GM13976 (cell line): ENCODE measurements around the gene NEB.

Source experiments
- DNase-seq: peaks from one replicate; pipeline ENCODE4 v3.0.0; 2012; ENCODE audit warnings: low spot score
- in situ Hi-C: fragments of 300-500 bp; cut with MboI; formaldehyde crosslinking; loops from one replicate; pipeline ENCODE4 v1.12.0; 2022; ENCODE audit warnings: low sequenced_read_pairs, mixed read lengths, inconsistent platforms; ENCODE audit not compliant: unreplicated experiment
- TF ChIP-seq, protein P1 (sequence below): IDR thresholded peaks from 2 replicates; pipeline ENCODE4 v1.5.1; 2012; ENCODE audit warnings: borderline replicate concordance, mild to moderate bottlenecking; ENCODE audit not compliant: insufficient read depth; ENCODE audit errors: extremely low read depth, missing control alignments, control extremely low read depth

Gene NEB, protein sequence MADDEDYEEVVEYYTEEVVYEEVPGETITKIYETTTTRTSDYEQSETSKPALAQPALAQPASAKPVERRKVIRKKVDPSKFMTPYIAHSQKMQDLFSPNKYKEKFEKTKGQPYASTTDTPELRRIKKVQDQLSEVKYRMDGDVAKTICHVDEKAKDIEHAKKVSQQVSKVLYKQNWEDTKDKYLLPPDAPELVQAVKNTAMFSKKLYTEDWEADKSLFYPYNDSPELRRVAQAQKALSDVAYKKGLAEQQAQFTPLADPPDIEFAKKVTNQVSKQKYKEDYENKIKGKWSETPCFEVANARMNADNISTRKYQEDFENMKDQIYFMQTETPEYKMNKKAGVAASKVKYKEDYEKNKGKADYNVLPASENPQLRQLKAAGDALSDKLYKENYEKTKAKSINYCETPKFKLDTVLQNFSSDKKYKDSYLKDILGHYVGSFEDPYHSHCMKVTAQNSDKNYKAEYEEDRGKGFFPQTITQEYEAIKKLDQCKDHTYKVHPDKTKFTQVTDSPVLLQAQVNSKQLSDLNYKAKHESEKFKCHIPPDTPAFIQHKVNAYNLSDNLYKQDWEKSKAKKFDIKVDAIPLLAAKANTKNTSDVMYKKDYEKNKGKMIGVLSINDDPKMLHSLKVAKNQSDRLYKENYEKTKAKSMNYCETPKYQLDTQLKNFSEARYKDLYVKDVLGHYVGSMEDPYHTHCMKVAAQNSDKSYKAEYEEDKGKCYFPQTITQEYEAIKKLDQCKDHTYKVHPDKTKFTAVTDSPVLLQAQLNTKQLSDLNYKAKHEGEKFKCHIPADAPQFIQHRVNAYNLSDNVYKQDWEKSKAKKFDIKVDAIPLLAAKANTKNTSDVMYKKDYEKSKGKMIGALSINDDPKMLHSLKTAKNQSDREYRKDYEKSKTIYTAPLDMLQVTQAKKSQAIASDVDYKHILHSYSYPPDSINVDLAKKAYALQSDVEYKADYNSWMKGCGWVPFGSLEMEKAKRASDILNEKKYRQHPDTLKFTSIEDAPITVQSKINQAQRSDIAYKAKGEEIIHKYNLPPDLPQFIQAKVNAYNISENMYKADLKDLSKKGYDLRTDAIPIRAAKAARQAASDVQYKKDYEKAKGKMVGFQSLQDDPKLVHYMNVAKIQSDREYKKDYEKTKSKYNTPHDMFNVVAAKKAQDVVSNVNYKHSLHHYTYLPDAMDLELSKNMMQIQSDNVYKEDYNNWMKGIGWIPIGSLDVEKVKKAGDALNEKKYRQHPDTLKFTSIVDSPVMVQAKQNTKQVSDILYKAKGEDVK (N-terminal part only)

DNA sequence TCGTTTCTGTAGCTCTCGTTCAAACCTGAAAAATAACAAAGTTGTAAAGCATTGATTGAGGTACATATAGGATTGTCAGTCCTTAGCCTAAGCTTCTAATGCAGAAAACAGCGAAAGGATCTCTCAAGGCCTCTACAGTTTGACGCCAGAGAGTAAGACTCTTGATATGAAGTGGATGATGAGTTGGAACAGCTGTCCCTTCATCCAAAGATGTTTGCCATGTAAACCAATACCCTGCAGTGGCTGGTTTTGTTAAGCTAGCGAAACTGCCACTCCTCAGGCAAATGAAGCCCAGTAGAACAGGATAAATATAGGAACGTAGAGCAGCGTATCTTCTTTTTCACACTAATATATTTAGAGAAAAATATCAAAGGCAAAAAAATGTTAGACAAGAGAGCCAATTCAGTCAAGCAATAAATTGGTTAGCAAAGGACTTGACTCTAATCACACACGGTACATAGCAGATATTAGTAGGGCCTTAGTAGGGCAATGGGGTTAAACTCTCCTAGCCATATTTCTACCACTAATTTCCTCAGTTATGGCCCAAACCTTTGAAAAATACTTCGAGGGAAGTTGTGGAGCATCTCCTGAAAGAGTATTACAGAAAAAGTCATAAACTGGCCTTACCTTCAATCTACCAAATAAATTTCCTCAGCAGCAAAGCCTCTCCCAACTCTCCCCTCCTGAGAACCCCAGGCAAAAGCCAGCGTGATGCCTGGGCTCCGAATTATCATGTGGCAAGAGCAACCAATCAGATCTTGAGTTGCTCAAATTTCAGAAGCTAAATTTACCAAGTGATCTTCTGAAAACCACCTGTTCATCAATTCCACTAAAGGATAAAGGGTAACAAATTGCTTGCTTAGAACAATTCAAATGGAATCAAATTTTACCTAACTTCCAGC is at the start of gene NEB:
Gene NEB (minus strand): TSS at position 706 of the 902 bp plus-strand sequence. CDS start 1,320 bp downstream, outside the sequence.
- TF ChIP-seq, protein P1, sequence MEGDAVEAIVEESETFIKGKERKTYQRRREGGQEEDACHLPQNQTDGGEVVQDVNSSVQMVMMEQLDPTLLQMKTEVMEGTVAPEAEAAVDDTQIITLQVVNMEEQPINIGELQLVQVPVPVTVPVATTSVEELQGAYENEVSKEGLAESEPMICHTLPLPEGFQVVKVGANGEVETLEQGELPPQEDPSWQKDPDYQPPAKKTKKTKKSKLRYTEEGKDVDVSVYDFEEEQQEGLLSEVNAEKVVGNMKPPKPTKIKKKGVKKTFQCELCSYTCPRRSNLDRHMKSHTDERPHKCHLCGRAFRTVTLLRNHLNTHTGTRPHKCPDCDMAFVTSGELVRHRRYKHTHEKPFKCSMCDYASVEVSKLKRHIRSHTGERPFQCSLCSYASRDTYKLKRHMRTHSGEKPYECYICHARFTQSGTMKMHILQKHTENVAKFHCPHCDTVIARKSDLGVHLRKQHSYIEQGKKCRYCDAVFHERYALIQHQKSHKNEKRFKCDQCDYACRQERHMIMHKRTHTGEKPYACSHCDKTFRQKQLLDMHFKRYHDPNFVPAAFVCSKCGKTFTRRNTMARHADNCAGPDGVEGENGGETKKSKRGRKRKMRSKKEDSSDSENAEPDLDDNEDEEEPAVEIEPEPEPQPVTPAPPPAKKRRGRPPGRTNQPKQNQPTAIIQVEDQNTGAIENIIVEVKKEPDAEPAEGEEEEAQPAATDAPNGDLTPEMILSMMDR = no peak
- in situ Hi-C loops = no loop called here
- no peak for DNase-seq

DNA sequence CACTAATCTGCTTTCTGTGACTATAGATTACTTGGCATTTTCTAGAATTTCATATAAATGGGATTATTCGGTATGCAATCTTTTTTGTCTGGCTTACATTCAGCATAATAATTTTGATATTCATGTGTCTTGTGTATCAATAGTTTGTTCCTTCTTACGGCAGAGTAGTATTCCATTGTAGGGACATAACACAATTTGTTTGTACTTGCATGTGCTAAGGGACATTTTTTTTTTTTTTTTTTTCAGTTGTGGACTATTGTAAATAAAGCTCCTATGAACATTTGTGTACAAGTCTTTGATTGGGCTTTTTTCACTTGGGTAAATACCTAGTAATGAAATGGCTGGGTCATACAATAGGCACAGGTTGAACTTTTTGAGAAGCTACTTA is 48.9 kb upstream of the NEB start:
- TF ChIP-seq, protein P1 = no peak
- DNase-seq = no peak
- in situ Hi-C loops = no loop called here

DNA sequence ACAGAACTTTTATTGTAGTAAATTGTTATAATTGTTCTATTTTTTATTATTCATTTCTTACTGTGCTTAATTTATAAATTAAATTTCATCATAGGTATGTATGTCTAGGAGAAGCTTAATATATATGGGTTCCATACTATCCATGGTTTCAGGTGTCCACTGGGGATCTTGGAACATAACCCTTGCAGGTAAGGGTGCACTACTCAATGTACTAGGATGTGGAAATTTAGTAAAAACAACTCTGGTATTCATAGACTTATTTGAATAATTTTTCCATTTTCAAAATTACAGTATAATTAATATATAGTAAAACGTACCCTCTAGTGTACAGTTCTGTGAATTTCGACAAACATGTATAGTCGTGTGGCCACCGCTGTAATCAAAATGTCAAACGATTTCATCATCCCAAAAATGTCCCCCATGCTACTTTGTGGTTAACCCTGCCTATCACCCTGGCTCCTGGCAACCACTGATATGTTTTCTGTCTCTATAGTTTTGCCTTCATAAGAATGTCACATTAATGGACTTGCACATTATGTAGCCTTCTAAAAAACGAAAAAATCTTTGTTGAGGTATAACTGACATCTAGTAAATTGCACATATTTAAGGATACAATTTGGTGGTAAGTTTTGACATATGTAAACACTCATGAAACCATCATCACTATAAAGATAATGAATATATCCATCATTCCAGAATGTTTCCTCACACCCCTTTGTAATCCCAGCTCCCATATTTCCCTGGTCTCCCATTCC is 48.3 kb upstream of the NEB start:
- in situ Hi-C loops = no loop called here
- TF ChIP-seq, protein P1 = no peak
- DNase-seq = no peak

DNA sequence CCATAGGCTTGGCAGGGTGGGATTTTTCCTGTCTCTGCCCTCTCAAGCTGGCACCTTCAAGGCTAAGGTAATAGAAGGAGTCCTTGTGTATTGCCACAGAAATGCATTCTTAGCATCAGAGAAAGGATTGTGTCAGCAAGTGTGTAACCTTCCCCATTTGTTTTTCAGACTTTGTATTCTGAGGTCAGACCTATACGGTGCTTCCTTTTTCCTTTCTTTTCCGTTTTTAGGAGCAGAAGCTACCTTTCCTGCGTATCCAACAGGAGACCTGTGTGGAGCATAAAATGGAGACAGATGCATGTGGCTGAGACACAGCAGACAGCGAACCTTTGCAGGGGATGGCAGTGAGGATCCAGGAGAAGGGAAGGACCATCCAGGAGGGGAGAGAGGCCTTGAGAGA is 47.4 kb upstream of the NEB start:
- no peak for DNase-seq
- in situ Hi-C loops = no loop called here
- TF ChIP-seq, protein P1 = no peak

DNA sequence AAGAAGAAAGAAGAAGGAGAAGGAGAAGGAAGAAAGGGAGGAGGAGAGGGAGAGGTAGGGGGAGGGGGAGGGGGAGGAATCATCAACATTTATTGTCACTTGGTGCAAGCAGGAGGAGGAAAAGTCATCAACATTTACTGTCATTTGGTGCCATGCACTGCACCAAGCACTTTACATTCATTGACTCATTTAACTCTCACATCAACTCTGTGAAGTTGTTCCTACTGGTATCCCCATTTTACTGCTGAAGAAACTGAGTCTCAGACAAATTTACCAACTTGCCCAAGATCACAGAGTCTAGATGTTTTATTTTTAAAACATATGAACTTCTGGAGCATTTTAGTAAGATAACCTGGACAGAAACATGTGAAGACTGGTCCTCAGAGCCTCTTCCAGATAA is 46.7 kb upstream of the NEB start:
- TF ChIP-seq, protein P1 = no peak
- DNase-seq = no peak
- in situ Hi-C loops = no loop called here
